OCI-LY1 (cell line): Measurements from ENCODE around the gene EPPIN.

Experiments used
- H2AFZ ChIP-seq: fragments of 200-600 bp; sonication (generic), shearing (Covaris generic); 2 replicates; pipeline ENCODE4 v1.6.0; 2014; ENCODE audit warnings: antibody characterized with exemption, mild to moderate bottlenecking, low read length
- H3F3A ChIP-seq: fragments of 200-600 bp; sonication (generic), shearing (Covaris generic); 2 replicates; pipeline ENCODE4 v1.6.0; 2014; ENCODE audit warnings: mild to moderate bottlenecking, antibody characterized with exemption, low read length, moderate library complexity; ENCODE audit not compliant: insufficient read depth
- H3K27ac ChIP-seq: fragments of 200-600 bp; sonication (generic); 2 replicates; pipeline ENCODE4 v1.5.1; 2014; ENCODE audit warnings: low read length, mixed run types, mild to moderate bottlenecking, low read depth; ENCODE audit not compliant: poor library complexity, severe bottlenecking
- H3K27me3 ChIP-seq: fragments of 200-600 bp; sonication (generic); 2 replicates; pipeline ENCODE4 v1.6.0; 2014; ENCODE audit warnings: antibody characterized with exemption, mild to moderate bottlenecking, low read length, moderate library complexity; ENCODE audit not compliant: insufficient read depth
- H3K36me3 ChIP-seq: fragments of 200-600 bp; sonication (generic); 2 replicates; pipeline ENCODE4 v1.6.1; 2014; ENCODE audit warnings: mild to moderate bottlenecking, antibody characterized with exemption, low read length, moderate library complexity, mixed read lengths; ENCODE audit not compliant: insufficient read depth
- H3K4me1 ChIP-seq: fragments of 200-600 bp; sonication (generic); 2 replicates; pipeline ENCODE4 v1.5.1; 2014; ENCODE audit warnings: mild to moderate bottlenecking, low read length, moderate library complexity; ENCODE audit not compliant: insufficient read depth, severe bottlenecking
- H3K4me2 ChIP-seq: fragments of 200-600 bp; sonication (generic), shearing (Covaris generic); 2 replicates; pipeline ENCODE4 v1.6.1; 2014; ENCODE audit warnings: low read length
- H3K4me3 ChIP-seq: fragments of 200-600 bp; sonication (generic); 2 replicates; pipeline ENCODE4 v1.5.1; 2014; ENCODE audit warnings: low read length, low read depth, mild to moderate bottlenecking, mixed read lengths; ENCODE audit not compliant: poor library complexity, severe bottlenecking
- H3K79me2 ChIP-seq: fragments of 200-600 bp; shearing (Covaris generic); 2 replicates; pipeline ENCODE4 v1.6.1; 2016; ENCODE audit warnings: mixed run types, low read length, mixed read lengths; ENCODE audit not compliant: insufficient read depth
- H3K9ac ChIP-seq: fragments of 200-600 bp; sonication (generic), shearing (Covaris generic); 2 replicates; pipeline ENCODE4 v1.6.1; 2014; ENCODE audit warnings: mild to moderate bottlenecking, low read length, mixed read lengths
- H3K9me2 ChIP-seq: fragments of 200-600 bp; sonication (generic), shearing (Covaris generic); 2 replicates; pipeline ENCODE4 v1.6.1; 2014; ENCODE audit warnings: low read depth, mild to moderate bottlenecking, low read length, mixed read lengths
- H3K9me3 ChIP-seq: fragments of 200-600 bp; shearing (Covaris generic); 2 replicates; pipeline ENCODE4 v1.6.1; 2014; ENCODE audit warnings: low read length, mixed read lengths
- H4K20me1 ChIP-seq: fragments of 200-600 bp; sonication (generic), shearing (Covaris generic); 2 replicates; pipeline ENCODE4 v1.6.0; 2016; ENCODE audit warnings: mild to moderate bottlenecking, low read length; ENCODE audit not compliant: insufficient read depth
- EZH2 ChIP-seq: fragments of 200-600 bp; sonication (generic), shearing (Covaris generic); IDR thresholded peaks from 2 replicates; pipeline ENCODE4 v1.8.0; 2017; ENCODE audit warnings: borderline replicate concordance, mixed run types, mild to moderate bottlenecking, antibody characterized with exemption, low read length, moderate library complexity, mixed read lengths
- TF ChIP-seq, protein P1 (sequence below): fragments of 200-600 bp; sonication (generic), shearing (Covaris generic); IDR thresholded peaks from 2 replicates; pipeline ENCODE4 v1.5.1; 2017; ENCODE audit warnings: mild to moderate bottlenecking, antibody characterized with exemption, low read length, moderate library complexity, mixed read lengths

The EPPIN gene

DNA sequence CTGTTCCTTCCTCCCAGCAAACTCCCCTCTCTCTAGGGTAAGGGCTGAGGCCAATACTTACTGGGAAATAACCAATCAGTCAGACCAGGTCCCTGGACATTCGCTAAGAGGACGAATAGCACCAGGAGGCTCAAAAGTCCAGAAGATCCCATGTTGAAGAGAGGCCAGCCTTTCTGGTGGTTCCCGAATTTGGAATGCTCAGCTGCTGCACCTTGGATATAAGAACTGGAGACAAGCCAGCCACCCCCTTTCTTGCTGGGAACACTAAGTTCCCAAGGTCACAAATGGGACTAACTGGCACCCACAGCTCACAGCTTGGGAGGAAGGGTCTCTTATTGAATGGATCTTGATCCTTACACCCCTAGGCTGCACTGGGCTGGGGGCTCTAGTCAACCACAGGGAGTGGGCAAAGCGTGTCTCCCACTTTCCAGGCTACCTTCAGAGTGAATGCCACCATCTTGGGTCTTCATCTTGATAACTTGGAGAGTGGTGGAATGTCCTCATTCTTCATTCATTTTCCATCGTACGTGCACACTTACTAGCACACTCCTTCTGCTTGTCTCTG, at the start of gene EPPIN:
Gene EPPIN, minus strand, starts transcription at position 196 of the 565 bp plus-strand sequence. Its CDS starts 44 bp downstream, at position 152.
- H3K9me3 ChIP-seq, result no peaks in the 10 kb centered on the region
- no peaks in the 10 kb centered on the region for H3K36me3 ChIP-seq
- H3F3A ChIP-seq, result no peaks in the 10 kb centered on the region
- no peaks in the 10 kb centered on the region for H3K27me3 ChIP-seq
- H3K4me2 ChIP-seq, result no peak within 1 kb of the TSS
- H4K20me1 ChIP-seq, result no peaks in the 10 kb centered on the region
- no peaks in the 10 kb centered on the region for H3K79me2 ChIP-seq
- H2AFZ ChIP-seq, result no peak within 1 kb of the TSS
- no peak within 1 kb of the TSS for H3K9ac ChIP-seq
- H3K9me2 ChIP-seq, result no peaks in the 10 kb centered on the region
- H3K4me3 ChIP-seq, result no peak within 1 kb of the TSS
- no peaks in the 10 kb centered on the region for H3K4me1 ChIP-seq
- no peak within 1 kb of the TSS for H3K27ac ChIP-seq
- TF ChIP-seq, protein P1, sequence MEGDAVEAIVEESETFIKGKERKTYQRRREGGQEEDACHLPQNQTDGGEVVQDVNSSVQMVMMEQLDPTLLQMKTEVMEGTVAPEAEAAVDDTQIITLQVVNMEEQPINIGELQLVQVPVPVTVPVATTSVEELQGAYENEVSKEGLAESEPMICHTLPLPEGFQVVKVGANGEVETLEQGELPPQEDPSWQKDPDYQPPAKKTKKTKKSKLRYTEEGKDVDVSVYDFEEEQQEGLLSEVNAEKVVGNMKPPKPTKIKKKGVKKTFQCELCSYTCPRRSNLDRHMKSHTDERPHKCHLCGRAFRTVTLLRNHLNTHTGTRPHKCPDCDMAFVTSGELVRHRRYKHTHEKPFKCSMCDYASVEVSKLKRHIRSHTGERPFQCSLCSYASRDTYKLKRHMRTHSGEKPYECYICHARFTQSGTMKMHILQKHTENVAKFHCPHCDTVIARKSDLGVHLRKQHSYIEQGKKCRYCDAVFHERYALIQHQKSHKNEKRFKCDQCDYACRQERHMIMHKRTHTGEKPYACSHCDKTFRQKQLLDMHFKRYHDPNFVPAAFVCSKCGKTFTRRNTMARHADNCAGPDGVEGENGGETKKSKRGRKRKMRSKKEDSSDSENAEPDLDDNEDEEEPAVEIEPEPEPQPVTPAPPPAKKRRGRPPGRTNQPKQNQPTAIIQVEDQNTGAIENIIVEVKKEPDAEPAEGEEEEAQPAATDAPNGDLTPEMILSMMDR, result no peak
- no peak for TF ChIP-seq EZH2

DNA sequence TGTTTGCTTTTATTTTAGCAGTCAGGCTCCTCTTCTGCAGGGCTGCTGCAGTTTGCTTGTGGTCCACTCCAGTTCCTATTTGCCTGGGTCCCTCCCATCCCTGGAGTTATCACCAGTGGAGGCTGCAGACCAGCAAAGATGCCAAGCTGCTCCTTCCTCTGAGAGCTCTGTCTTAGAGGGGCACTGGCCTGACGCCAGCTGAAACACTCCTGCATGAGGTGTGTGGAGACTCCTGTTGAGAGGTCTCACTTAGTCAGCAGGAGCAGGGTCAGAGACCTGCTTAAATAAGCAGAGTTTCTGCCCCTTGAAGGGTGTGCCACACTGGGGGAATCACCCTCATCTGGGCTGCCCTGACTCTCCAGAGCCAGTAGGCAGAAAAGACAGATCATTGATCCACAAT, 48.0 kb upstream of the EPPIN start:
- Histone ChIP-seq H3K27ac (no peak overlapping the region), H3K4me2 (no peak overlapping the region), H3K9me3 (no peaks in the 10 kb centered on the region), H3K4me3 (no peak overlapping the region), H3K9me2 (no peaks in the 10 kb centered on the region), H3K79me2 (no peaks in the 10 kb centered on the region), H3K9ac (no peak overlapping the region), H2AFZ (no peak overlapping the region), H3F3A (no peaks in the 10 kb centered on the region), H3K27me3 (no peaks in the 10 kb centered on the region; the same call in 1 of the 2 replicates), H3K4me1 (no peaks in the 10 kb centered on the region), H4K20me1 (no peaks in the 10 kb centered on the region), H3K36me3 (no peaks in the 10 kb centered on the region)
- TF ChIP-seq, protein P1, result no peak
- TF ChIP-seq EZH2, result no peak

DNA sequence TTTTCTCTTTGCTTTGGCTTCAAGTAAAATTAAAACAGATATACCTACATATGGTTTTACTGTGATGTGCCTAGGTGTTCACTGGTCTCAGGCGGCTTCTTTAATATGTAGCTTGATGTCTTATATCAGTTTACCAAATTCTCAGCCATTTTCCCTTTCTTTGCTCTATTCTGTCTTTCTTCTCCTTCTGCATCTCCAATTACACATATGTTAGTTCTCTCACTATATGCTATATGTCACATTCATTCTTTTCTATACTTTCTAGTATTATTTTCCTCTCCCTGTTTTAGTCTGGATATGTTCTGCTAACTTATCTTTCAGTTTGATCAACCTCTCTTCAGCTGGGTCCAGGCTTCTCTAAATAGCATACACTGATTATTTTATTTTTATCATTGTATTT, 46.3 kb upstream of the EPPIN start:
- H3K9ac ChIP-seq, result no peak overlapping the region
- no peaks in the 10 kb centered on the region for H3F3A ChIP-seq
- H3K27ac ChIP-seq, result no peak overlapping the region
- no peak overlapping the region for H3K4me3 ChIP-seq
- no peaks in the 10 kb centered on the region for H3K36me3 ChIP-seq
- no peaks in the 10 kb centered on the region for H4K20me1 ChIP-seq
- TF ChIP-seq, protein P1, result no peak
- no peak for TF ChIP-seq EZH2
- no peaks in the 10 kb centered on the region for H3K9me2 ChIP-seq
- H3K9me3 ChIP-seq, result no peaks in the 10 kb centered on the region
- no peak overlapping the region for H3K4me2 ChIP-seq
- no peak overlapping the region for H2AFZ ChIP-seq
- no peaks in the 10 kb centered on the region for H3K79me2 ChIP-seq
- no peaks in the 10 kb centered on the region for H3K4me1 ChIP-seq
- no peaks in the 10 kb centered on the region; the same call in 1 of the 2 replicates for H3K27me3 ChIP-seq
